ENCODE results near the gene CHRNA1. TPM values are rescaled to one million over a fixed set of nuclear protein-coding genes. Genes with fewer than 3 reads are reported as not detected.

CHRNA1 gene
- total RNA-seq, 4 donors from 2014 or later = not detected

- Histone ChIP-seq H3K27ac (no peak overlapping the region), H3K4me3 (no peak overlapping the region), H3K36me3 (no peaks in the 10 kb centered on the region), H3K27me3 (no peaks in the 10 kb centered on the region), H3K9me3 (no peaks in the 10 kb centered on the region), H3K4me1 (peaks cover 0 to 29% (median 15%) of the 10 kb centered on the region in 3 donors)
- 41 to 78% methylated on average over 6 to 11 of the region's 11 CpGs for WGBS, 2 donors
- TF ChIP-seq POLR2A (IDR thresholded peaks at IDR 0.05) (no peak), CTCF (IDR thresholded peaks at IDR 0.05) (no peak)
- no peak for DNase-seq
- intact Hi-C loops (cut with DNase I) = no loop called here
These were observed 17.7 kb upstream of the CHRNA1 start for GRCh38 chr2:174781996-174782395.

GRCh38 chr2:174781298-174781697, 17.0 kb upstream of the CHRNA1 start:
- no peak for DNase-seq

GRCh38 chr2:174780856-174781255, 16.6 kb upstream of the CHRNA1 start:
- Histone ChIP-seq H3K27ac (no peak overlapping the region), H3K4me3 (no peak overlapping the region), H3K9me3 (no peaks in the 10 kb centered on the region), H3K27me3 (no peaks in the 10 kb centered on the region), H3K4me1 (peaks cover 0 to 29% (median 15%) of the 10 kb centered on the region in 3 donors), H3K36me3 (no peaks in the 10 kb centered on the region)
- 57 to 86% methylated on average over 2 to 4 of the region's 7 CpGs for WGBS, 2 donors
- TF ChIP-seq CTCF (IDR thresholded peaks at IDR 0.05) (no peak), POLR2A (IDR thresholded peaks at IDR 0.05) (no peak)
- intact Hi-C loops (cut with DNase I) = no loop called here
- no peak for DNase-seq

More at GRCh38 chr2:174781298-174781697, 17.0 kb upstream of the CHRNA1 start:
- Histone ChIP-seq H3K36me3 (no peaks in the 10 kb centered on the region), H3K27ac (no peak overlapping the region), H3K27me3 (no peaks in the 10 kb centered on the region), H3K4me1 (peaks cover 0 to 29% (median 15%) of the 10 kb centered on the region in 3 donors), H3K4me3 (no peak overlapping the region), H3K9me3 (no peaks in the 10 kb centered on the region)
- TF ChIP-seq CTCF (IDR thresholded peaks at IDR 0.05) (no peak), POLR2A (IDR thresholded peaks at IDR 0.05) (no peak)
- intact Hi-C loops (cut with DNase I) = no loop called here
- WGBS, 2 donors = 82 to 100% methylated on average over 4 to 7 of the region's 9 CpGs

- Histone ChIP-seq H3K4me3 (no peak overlapping the region), H3K9me3 (no peaks in the 10 kb centered on the region), H3K27ac (no peak overlapping the region), H3K27me3 (no peaks in the 10 kb centered on the region), H3K36me3 (no peaks in the 10 kb centered on the region), H3K4me1 (peaks cover 0 to 29% (median 15%) of the 10 kb centered on the region in 3 donors)
- DNase-seq = no peak
- intact Hi-C loops (cut with DNase I) = no loop called here
- TF ChIP-seq CTCF (IDR thresholded peaks at IDR 0.05) = no peak
- TF ChIP-seq POLR2A (IDR thresholded peaks at IDR 0.05) = no peak
- 61 to 80% methylated on average over 3 to 5 of the region's 5 CpGs for WGBS, 2 donors
These were observed 16.0 kb upstream of the CHRNA1 start for GRCh38 chr2:174780191-174780840.

GRCh38 chr2:174779361-174779928, 15.2 kb upstream of the CHRNA1 start:
- WGBS, 2 donors = 69 to 76% methylated on average over 4 to 5 of the region's 5 CpGs
- H3K4me3 ChIP-seq = no peak overlapping the region
- no peaks in the 10 kb centered on the region for H3K9me3 ChIP-seq
- DNase-seq = no peak
- TF ChIP-seq CTCF (IDR thresholded peaks at IDR 0.05) (no peak), POLR2A (IDR thresholded peaks at IDR 0.05) (no peak)
- intact Hi-C loops (cut with DNase I) = no loop called here
- peak overlapping the region in 3 of 4 donors; percentile 25 to 65 (median 62) for H3K27ac ChIP-seq
- peaks cover 0 to 29% (median 15%) of the 10 kb centered on the region in 3 donors for H3K4me1 ChIP-seq
- no peaks in the 10 kb centered on the region for H3K27me3 ChIP-seq
- H3K36me3 ChIP-seq = no peaks in the 10 kb centered on the region

Measured in esophagus squamous epithelium (tissue), 5 donors.